Measurements from ENCODE around the gene RNF103.

The RNF103 gene

DNA sequence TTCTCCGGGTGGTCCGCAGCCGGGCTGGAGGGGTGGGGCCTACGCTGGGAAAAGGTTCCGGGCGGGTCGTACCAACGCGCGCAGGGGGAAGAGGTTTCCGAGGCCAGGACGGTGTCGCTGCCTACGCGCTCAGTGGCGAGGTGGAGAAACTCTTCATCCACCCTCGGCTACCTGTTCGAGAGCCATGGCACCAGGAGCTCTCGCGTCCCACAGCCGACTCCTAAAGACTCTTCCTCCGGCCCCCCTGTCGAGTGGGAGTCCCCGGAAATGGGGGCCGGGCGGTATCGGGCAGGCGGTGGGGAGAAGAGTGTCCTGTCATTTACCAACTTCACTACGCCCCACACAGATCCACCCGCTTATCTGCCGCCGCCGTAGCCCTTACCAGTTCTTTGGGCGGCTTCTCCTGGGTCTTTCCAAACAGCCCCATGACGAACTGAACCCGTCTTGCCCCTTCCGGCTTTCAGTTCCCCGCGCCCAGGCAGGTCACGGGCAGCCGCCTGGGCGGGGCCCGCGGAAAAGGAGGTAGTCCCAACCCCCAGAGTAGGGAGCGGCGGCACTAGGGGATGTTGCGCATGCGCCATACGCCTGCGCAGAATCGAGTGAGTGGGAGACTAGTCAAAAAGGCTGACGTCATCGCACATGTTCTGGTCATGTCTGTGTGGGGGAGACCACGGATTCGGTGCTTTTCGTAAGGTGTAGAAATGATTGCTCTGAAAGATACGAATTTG, 60.6 kb downstream of the RNF103 start, which contains the start of gene CHMP3:
Gene CHMP3 (minus strand): TSS at position 522 of the 728 bp plus-strand sequence. CDS start 95 bp downstream, at position 427.
- DNase-seq: peak; percentile 79

DNA sequence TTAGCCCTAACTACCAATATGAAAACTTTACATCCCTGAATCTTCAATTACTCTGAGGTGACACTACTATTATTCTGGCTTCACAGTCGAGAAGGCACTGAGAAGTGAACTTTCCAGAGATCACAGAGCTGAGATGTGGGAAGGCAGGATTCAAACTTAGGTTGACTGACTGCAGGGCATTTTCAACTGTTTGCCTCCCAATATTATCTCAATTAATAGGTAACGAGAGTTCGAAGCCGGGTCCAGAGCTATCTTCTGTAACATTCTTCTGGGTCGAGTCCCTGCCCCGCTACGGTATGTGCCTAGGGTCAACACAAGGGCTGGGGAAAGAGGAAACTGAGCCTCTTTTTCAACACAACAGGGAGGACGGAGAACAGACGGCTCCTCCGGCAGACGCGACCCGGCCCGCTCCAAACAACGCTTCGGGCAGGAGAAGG, 61.2 kb downstream of the RNF103 start:
- DNase-seq: no peak

DNA sequence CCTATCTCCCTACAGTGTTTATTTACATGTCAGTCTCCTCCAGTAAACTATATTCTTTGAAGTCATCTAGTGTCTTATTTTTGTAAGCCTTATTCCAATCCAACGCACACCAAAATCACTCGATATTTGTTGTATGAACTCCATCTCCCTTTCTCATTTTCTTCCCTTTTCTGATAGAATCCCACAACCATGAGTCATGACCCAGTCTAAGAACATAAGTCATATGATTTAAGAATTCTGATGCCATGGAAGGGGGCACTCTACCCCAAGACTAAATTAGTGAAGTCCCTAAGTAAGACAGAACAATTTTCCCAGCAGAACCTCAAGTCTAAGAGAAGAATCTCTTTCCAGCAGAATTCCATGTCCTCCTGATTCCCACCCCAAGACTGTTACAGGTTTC, 65.8 kb downstream of the RNF103 start:
- DNase-seq: no peak

DNA sequence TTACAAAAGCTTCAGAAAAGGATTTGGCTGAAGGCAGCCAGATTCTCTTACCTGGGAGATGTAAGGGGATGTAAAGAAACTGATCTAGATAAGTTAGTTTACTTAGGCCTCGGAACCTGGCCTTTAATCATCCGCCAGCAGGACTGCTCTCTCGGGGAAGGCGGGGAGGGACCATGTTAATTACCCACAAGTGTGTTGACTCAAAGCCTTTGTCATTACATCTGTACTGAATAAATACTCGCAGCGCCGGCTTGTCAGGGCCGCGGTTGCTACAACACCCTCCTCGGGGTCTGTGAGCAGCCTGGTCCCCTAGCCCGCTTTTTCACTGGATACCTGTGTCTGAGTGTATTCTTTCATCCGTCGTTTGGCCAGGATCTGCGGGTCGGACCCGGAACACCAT, 67.2 kb downstream of the RNF103 start:
- DNase-seq: no peak
